ENCODE data around the gene ANAPC5.

- TF ChIP-seq CTCF (IDR thresholded peaks at IDR 0.05) (no peak), POLR2A (IDR thresholded peaks at IDR 0.05) (no peak)
Measured at GRCh38 chr12:121323908-121324307, 28.3 kb downstream of the ANAPC5 start.

Measured in Peyer's patch (tissue), 4 donors.